ENCODE measurements around the gene PCSK4.

- TF ChIP-seq, protein P1, sequence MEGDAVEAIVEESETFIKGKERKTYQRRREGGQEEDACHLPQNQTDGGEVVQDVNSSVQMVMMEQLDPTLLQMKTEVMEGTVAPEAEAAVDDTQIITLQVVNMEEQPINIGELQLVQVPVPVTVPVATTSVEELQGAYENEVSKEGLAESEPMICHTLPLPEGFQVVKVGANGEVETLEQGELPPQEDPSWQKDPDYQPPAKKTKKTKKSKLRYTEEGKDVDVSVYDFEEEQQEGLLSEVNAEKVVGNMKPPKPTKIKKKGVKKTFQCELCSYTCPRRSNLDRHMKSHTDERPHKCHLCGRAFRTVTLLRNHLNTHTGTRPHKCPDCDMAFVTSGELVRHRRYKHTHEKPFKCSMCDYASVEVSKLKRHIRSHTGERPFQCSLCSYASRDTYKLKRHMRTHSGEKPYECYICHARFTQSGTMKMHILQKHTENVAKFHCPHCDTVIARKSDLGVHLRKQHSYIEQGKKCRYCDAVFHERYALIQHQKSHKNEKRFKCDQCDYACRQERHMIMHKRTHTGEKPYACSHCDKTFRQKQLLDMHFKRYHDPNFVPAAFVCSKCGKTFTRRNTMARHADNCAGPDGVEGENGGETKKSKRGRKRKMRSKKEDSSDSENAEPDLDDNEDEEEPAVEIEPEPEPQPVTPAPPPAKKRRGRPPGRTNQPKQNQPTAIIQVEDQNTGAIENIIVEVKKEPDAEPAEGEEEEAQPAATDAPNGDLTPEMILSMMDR (IDR thresholded peaks at IDR 0.05) = no peak
- no peak for TF ChIP-seq ZFX (IDR thresholded peaks at IDR 0.05; ENCODE audit: borderline replicate concordance)
These were observed 23.0 kb downstream of the PCSK4 start for GRCh38 chr19:1467215-1467489.

Measured in 22Rv1 (cell line).